DMS53 treated with DMSO at 0.1 percent for 48 hours (cell line): Measurements from ENCODE around the gene CHMP4B.

Experiments used
- DNase-seq: peaks from one replicate; lab custom pipeline; 2025; ENCODE audit not compliant: unreplicated experiment; lab: John Stamatoyannopoulos, UW

Gene CHMP4B

DNA sequence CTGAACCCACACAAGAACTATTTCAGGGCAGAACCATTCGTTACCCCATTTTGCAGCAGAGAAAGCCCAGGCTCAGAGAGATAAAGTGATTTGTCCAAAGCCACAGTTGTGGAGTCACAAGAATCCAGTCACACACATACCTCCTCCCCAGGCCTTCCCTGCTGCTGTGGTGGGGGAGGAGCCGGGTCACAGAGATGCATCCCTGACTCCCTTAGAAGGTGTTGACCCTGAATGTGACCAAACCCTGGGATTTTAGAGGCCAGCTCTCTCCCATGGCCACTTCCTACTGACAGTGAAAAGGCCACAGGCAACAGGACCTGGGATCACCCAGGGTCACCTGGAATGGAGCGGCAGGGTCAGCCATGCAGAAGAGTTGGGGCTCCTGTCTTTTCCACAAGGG lies 48.6 kb downstream of the CHMP4B start:
- no peak for DNase-seq

DNA sequence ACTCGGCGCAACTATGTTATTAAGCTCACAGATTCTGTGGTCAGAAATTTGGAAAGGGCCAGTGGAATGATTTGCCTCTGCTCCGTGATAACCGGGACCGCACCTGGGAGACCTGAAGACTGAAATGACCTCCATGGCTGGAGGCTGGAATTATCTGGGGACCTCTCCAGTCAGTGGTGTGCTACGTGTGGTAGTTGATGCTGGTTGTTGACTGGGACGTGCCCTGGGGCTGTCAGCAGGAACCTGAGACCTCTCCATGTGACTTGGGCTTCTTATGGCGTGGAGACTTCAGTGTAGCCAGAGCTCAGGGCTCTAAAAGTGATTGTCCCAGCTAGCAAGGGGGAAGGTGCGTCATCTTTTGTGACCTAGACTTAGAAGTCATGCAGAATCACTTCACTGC lies 50.3 kb downstream of the CHMP4B start:
- DNase-seq: no peak

DNA sequence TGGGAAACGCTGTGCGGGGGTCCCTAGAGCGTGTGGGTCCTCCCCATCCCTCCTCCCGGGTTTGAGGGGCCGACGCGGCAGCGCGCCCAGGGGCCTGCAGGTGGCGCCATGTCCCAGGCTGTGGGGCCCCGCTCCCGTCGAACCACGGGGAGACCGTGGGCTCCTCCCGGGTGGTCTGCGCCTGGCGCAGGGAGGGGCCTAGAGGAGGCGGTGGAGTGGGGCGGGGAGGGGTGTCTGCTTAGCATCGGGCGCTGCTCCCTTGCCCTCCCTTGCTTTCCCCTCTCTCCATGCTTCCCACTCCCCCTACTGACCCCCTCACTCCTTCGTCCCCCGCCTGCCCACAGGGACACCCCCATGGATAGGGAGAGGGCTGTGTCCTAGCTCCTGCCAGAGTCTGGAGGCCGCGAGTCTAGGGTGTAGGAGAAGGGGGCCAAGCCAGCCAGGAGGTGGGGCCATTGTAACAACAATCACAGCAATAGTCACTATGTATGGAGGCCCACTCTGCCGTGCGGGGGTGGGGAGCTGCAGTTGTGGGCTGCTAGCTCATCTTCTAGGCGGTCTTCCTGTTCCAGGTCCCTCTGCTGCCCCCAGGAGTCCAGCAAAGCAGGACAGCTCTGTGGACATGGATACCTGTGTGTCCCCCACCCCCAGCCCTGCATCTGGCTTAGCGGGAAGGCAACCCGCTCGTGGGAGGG lies 51.7 kb downstream of the CHMP4B start:
- DNase-seq: no peak

DNA sequence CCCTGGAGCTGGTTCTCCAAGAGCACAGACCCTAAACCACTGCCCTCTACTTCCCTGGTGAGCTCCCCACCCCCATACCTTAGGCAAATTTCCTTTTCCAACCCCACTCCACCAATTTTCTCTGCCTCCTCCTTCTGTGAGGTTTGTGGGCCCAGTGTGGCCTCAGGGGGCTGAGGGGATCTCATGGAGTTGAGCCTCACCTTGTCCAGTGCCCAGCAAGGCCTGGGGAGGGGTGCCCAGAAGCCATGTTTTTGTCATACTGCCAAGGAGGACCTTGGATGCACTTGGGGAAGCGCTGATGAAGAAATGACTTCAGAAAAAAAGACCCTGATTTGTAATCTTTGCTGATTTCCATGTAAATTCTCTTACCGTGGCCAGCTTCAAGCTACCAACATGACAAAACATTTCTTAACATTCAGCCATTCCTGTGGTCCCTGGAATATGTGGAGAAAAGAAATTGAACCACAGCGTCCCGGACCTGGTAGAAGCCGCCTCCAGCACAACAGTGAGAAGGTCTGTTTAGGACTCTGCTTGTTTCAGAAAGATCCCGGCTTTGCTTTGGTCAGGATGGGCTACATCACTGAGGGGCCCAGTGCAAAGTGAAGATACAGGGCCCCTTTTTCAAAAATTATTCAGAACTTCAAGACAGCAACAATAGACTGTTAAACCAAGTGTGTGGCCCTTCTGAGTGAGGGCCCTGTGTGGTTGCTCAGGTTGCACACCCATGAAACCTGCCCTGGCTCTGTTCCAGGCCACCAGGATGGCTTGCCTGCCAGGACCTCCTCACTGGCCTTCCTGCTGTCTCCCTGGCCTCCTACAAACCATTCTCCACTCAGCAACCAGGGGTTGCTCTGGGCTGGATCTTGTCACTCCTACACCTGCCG lies 52.5 kb downstream of the CHMP4B start:
- no peak for DNase-seq

DNA sequence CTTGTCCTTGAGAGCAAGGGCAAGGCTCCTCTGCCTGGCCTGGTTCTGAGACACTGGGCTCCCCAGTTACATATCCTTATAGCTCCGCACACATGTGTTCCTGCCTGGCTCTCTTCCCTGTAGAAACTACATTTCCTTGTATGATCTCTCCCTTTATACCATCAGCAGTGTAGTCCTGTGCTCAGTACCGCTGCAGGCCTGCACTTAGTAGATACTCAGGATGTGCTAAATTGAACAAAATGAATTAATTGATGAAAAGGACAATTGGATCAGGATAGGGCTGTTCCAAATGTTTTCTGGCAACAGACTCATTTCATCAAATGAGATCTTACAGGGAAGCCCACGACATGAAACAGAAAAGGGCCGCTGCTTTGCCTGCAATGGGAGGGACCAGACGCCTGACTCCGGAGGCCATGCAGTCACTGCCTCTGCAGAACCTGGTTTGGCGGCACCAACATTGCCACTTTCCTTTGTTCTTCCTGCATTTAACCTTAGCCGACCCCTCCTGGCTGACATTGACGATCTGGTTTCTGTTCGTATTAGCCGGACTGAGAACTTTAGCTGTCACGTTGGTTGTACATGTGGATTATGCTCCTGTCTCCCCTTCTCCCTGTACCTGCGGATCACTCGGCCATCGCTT lies 53.3 kb downstream of the CHMP4B start:
- DNase-seq: no peak

- DNase-seq: no peak
These were observed 54.7 kb downstream of the CHMP4B start for GRCh38 chr20:33865761-33866370.

- DNase-seq: no peak
These were observed 55.4 kb downstream of the CHMP4B start for GRCh38 chr20:33866398-33867100.

GRCh38 chr20:33868042-33868441 lies 56.9 kb downstream of the CHMP4B start:
- DNase-seq: no peak

DNA sequence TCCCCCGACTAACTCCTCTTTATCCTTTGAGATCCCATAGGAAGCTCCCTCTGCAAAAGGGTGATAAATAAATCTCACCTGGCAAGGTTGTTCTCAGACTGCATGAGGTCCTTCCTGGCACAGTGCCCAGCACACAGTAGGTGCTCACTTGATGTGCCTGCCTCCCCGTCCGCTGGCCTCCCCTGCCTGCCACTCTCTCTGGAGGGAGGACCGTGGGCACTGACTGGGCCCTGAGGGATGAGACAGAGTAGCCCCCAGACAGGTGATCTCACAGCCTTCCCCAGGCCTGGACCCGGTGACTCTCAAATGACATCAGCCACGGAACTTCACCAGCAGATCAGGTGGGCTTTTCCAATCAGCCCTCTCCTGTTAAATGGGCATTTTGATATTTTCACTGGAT lies 57.4 kb downstream of the CHMP4B start:
- no peak for DNase-seq

- no peak for DNase-seq
These were observed 58.1 kb downstream of the CHMP4B start for GRCh38 chr20:33869283-33869682.

DNA sequence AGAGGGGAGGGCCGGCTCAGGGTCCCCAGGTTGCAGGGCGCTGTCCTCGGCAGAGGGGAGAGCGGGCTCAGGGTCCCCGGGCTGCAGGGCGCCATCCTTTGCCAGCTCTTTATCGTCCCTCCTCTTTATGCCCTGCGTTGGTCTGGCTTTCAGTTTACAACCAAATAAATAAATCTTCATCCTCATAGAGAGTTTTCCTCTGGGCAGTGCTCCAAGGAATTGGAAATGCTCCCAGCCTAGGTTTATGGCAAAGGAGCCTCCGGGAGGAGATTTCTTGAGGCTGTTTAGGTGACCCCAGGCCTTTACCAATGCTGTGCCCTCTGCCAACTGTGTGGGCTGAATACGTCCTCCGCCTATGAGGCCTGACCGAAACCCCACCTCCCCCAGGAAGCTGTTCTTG lies 60.2 kb downstream of the CHMP4B start:
- DNase-seq: no peak

DNA sequence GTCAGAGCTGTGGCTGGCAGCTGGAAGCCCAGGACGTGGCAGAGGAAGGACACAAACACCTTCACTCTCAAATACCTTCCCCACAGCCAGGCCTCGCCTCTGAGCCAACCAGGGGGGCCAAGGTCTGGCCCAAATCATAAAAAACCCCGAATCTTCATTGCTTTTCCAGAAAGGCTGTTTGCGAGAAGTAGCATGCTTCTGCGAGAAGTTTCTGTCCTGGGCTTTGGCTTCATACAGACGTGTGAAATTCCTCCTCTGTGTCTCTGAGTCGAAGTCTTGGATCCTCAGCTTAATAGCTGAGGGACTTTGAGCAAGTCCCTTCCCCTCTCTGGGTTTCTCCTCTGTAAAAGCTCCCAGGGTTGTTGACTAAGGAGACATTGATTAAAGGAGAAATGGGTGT lies 63.0 kb downstream of the CHMP4B start:
- no peak for DNase-seq

GRCh38 chr20:33875055-33875454 lies 63.9 kb downstream of the CHMP4B start:
- DNase-seq: no peak

GRCh38 chr20:33875534-33876026 lies 64.4 kb downstream of the CHMP4B start:
- no peak for DNase-seq

DNA sequence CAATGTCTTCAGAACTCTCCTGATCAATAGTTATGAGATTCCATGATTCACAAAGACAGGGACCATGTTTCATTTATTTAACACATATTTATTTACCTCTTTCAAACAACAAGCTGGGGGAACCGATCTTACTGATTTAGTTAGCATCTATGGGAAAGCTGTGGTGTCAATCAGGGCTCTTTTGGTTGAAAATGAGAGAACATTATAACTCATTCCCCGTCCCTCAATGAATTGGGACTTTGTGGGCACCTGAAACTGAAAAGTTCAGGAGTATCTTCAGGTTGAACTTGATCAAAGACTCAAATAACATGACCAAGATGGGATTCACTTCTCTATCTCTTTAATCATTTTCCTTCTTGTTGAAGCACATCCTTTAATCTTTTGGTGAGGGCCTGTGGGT lies 67.4 kb downstream of the CHMP4B start:
- DNase-seq: no peak

GRCh38 chr20:33880396-33880795 lies 69.2 kb downstream of the CHMP4B start:
- DNase-seq: no peak

GRCh38 chr20:33881989-33882388 lies 70.8 kb downstream of the CHMP4B start:
- no peak for DNase-seq

DNA sequence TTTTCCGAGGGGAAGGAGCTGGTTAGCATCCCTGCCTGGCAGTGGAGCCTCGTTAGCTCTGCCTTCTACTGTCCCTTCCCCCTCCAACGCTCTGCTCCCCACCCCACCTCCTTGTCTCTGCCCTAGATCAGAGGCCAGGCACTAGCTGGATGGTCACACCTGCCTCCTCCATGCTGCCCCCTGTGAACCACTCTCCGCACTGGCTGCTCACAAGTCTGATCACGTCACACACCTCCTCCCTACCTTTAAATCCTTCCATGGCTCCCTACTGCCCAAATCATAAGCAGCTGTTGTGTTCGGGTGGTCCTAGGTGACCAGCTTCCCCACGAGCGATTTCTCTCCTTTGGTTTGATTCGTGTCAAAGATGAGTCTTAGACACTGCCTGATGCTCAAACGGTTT lies 71.3 kb downstream of the CHMP4B start:
- DNase-seq: no peak

DNA sequence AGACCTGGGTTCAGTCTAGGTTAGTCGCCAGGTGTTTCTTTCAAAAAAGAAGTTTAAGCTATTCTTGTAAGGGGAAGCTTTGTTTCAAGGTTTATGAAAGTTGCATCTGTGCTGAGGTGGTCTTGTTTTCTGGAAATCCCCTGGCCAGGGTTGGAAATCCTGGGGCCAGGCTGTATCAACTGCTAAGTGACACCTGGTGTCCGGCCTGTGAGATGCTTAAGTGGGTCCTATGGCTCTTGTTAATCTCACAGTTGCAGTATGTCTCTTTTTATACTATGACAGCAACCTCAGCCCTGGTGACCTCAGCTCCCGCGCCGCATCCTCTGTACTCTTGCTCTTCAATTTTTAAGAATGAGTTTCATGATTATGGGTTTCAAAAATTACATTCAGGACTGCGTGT lies 72.0 kb downstream of the CHMP4B start:
- DNase-seq: no peak

DNA sequence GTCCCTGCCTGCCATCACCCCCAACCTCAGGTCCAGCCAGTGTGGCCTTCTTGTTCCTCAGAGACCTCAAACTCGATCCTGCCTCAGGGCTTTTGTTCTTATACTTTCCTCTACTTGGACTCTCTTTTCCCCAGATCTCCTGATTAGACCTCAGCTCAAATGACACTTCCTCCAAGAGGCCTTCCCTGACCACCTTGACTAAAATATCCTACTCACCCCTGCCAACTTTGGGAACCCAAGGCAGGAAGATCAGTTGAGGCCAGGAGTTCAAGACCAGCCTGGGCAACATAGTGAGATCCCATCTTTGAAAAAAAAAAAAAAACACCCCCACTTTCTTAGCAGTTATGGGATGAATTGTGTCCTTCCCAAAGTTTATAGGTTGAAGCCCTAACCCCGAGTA lies 73.5 kb downstream of the CHMP4B start:
- DNase-seq: no peak

GRCh38 chr20:33889312-33889711 lies 78.2 kb downstream of the CHMP4B start:
- no peak for DNase-seq
